ENCODE data around the gene GRIN3B.
A peak's percentile ranks its signal among the peaks of the same experiment; 100 is the strongest.

Gene GRIN3B

DNA sequence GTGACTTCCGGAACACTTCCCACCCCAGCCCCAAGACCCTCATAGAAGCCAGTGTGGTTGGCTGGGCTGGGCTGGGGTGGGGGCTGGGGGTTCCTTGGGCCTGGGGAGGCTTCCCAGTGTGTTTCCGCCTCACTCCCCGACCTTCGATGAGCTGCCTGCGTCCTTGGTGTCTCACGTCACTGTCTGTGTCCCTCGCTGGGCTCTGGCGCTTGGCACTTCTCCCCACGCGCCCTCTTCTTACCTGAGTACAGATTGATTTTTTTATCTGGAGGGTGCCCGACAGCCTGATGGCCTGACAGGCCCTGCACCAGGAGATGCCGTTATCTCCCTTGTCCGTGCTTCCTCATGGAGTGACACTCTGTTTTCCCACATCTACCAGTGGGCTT, 7.6 kb upstream of the GRIN3B start:
- H3K27me3 ChIP-seq (ENCODE audit: insufficient read depth, low read length): no peaks in the 10 kb centered on the region
- H2BK5ac ChIP-seq (ENCODE audit: low read depth, low read length, poor library complexity): peak overlapping the region; percentile 26
- no peak overlapping the region for H3K4ac ChIP-seq (ENCODE audit: low read depth, low read length)

DNA sequence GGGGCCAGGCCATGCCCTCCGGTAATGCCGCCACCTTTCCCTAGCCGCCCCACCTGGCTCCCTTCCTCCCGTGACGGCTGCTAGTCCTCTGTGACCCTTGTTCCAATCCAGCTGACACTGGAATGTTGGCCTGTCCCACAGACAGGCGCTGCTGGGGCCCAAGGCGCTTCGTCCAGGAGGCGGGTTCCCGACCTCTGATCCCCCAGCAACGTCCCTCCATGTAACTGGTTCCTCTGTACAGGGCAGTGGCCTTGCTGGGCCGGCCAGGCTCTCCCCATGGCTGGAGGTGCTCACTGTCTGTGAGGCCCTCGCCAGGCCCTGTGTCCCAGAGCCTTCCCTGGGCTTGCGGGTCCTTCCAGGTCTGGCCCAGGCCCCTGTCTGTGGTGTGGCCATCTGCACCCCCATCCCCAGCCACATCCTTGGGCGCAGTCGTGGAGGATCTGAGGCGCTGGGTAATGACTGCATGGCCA, 6.8 kb upstream of the GRIN3B start:
- Histone ChIP-seq H3K79me1 (ENCODE audit: low read length) (peaks cover 9% of the 10 kb centered on the region), H4K12ac (ENCODE audit: low read depth, low read length) (no peak overlapping the region), H3K36me3 (ENCODE audit: control insufficient read depth in 1 of 2, insufficient read depth in 2 of 2, low read length in 2 of 2) (peaks cover 46 to 51% of the 10 kb centered on the region in 2 experiments), H2AK5ac (ENCODE audit: low read length) (peak overlapping the region; percentile 13), H3K4me1 (ENCODE audit: control insufficient read depth in 1 of 2, insufficient read depth in 2 of 2, low read length in 2 of 2) (peaks cover 23 to 26% of the 10 kb centered on the region in 2 experiments), H3K23ac (ENCODE audit: low read length) (no peak overlapping the region), H3K4me2 (ENCODE audit: low read length) (no peak overlapping the region), H4K8ac (ENCODE audit: low read depth, low read length) (peak overlapping the region; percentile 1), H3K9me3 (ENCODE audit: insufficient read depth, low read depth, low read length) (peaks cover 5% of the 10 kb centered on the region), H2BK12ac (ENCODE audit: low read length) (peak overlapping the region; percentile 71), H3K4me3 (ENCODE audit: low read depth, low read length) (no peak overlapping the region), H2BK120ac (ENCODE audit: insufficient read depth, low read length, poor library complexity) (peak overlapping the region; percentile 64), H3K18ac (ENCODE audit: low read length) (peak overlapping the region; percentile 16), H3K9ac (ENCODE audit: low read length) (no peak overlapping the region), H4K91ac (ENCODE audit: low read depth, low read length) (peak overlapping the region; percentile 72), H2AFZ (ENCODE audit: insufficient read depth, low read length, poor library complexity) (no peak overlapping the region), H2BK5ac (ENCODE audit: low read depth, low read length, poor library complexity) (peak overlapping the region; percentile 26), H3K27ac (ENCODE audit: low read depth, low read length) (peak overlapping the region; percentile 20), H3K27me3 (ENCODE audit: insufficient read depth, low read length) (no peaks in the 10 kb centered on the region), H3K4ac (ENCODE audit: low read depth, low read length) (no peak overlapping the region), H3K14ac (ENCODE audit: low read length) (peak overlapping the region; percentile 23), H3K79me2 (ENCODE audit: control insufficient read depth, insufficient read depth, low read length, poor library complexity) (no peaks in the 10 kb centered on the region)
- WGBS (ENCODE audit: extremely low coverage, insufficient coverage, insufficient read length): no CpG with 5 or more reads among the region's 17 CpGs
- DNase-seq: peak; percentile 82

More for the DNA sequence above, 7.6 kb upstream of the GRIN3B start:
- Histone ChIP-seq H3K9me3 (ENCODE audit: insufficient read depth, low read depth, low read length) (peaks cover 5% of the 10 kb centered on the region), H3K4me3 (ENCODE audit: low read depth, low read length) (no peak overlapping the region), H3K79me1 (ENCODE audit: low read length) (peaks cover 9% of the 10 kb centered on the region), H4K8ac (ENCODE audit: low read depth, low read length) (peak overlapping the region; percentile 51), H3K18ac (ENCODE audit: low read length) (peak overlapping the region; percentile 16), H2AK5ac (ENCODE audit: low read length) (no peak overlapping the region), H3K9ac (ENCODE audit: low read length) (no peak overlapping the region), H3K4me2 (ENCODE audit: low read length) (no peak overlapping the region), H4K91ac (ENCODE audit: low read depth, low read length) (peak overlapping the region; percentile 72), H2AFZ (ENCODE audit: insufficient read depth, low read length, poor library complexity) (peak overlapping the region; percentile 21), H2BK12ac (ENCODE audit: low read length) (peak overlapping the region; percentile 71), H3K4me1 (ENCODE audit: control insufficient read depth in 1 of 2, insufficient read depth in 2 of 2, low read length in 2 of 2) (peaks cover 23 to 26% of the 10 kb centered on the region in 2 experiments), H3K23ac (ENCODE audit: low read length) (no peak overlapping the region), H3K27ac (ENCODE audit: low read depth, low read length) (peak overlapping the region; percentile 20), H4K12ac (ENCODE audit: low read depth, low read length) (peak overlapping the region; percentile 7), H2BK120ac (ENCODE audit: insufficient read depth, low read length, poor library complexity) (peak overlapping the region; percentile 64), H3K36me3 (ENCODE audit: control insufficient read depth in 1 of 2, insufficient read depth in 2 of 2, low read length in 2 of 2) (peaks cover 51 to 56% of the 10 kb centered on the region in 2 experiments), H3K79me2 (ENCODE audit: control insufficient read depth, insufficient read depth, low read length, poor library complexity) (no peaks in the 10 kb centered on the region), H3K14ac (ENCODE audit: low read length) (peak overlapping the region; percentile 73)
- no CpG with 5 or more reads among the region's 13 CpGs for WGBS (ENCODE audit: extremely low coverage, insufficient coverage, insufficient read length)
- no peak for DNase-seq

DNA sequence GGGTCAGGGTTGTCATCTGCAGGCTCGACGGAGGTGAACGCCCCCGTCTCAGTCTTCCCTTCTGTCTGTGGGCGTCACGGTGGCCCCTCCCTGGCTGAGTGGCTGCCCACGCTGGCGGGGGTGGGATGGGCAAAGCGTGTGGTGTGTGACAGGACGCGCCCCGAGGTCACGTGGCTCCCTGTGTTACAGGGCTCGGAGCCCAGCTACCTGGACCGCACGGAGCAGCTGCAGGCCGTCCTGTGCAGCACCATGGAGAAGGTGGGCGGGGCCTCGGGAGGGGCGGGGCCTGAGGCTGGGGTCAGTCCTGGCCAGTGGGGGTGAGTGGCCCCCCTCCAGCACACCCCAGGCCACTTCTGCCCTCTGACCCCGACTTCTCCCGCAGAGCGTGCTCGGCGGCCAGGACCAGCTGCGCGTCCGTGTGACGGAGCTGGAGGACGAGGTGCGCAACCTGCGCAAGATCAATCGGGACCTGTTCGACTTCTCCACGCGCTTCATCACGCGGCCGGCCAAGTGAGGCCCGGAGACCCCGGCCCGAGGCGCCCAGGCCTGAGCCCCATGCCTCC, 6.3 kb upstream of the GRIN3B start:
- peak overlapping the region; percentile 1 for H4K8ac ChIP-seq (ENCODE audit: low read depth, low read length)
- H3K4ac ChIP-seq (ENCODE audit: low read depth, low read length): peak overlapping the region; percentile 36
- peaks cover 5% of the 10 kb centered on the region for H3K9me3 ChIP-seq (ENCODE audit: insufficient read depth, low read depth, low read length)
- H2BK12ac ChIP-seq (ENCODE audit: low read length): peak overlapping the region; percentile 30
- H3K23ac ChIP-seq (ENCODE audit: low read length): no peak overlapping the region
- DNase-seq: no peak
- no peak overlapping the region for H2AFZ ChIP-seq (ENCODE audit: insufficient read depth, low read length, poor library complexity)
- peak overlapping the region; percentile 20 for H3K27ac ChIP-seq (ENCODE audit: low read depth, low read length)
- no peaks in the 10 kb centered on the region for H3K27me3 ChIP-seq (ENCODE audit: insufficient read depth, low read length)
- H3K4me3 ChIP-seq (ENCODE audit: low read depth, low read length): no peak overlapping the region
- H2AK5ac ChIP-seq (ENCODE audit: low read length): peak overlapping the region; percentile 73
- peak overlapping the region; percentile 28 for H2BK120ac ChIP-seq (ENCODE audit: insufficient read depth, low read length, poor library complexity)
- WGBS (ENCODE audit: extremely low coverage, insufficient coverage, insufficient read length): no CpG with 5 or more reads among the region's 43 CpGs
- H3K4me2 ChIP-seq (ENCODE audit: low read length): no peak overlapping the region
- H3K9ac ChIP-seq (ENCODE audit: low read length): no peak overlapping the region
- H3K4me1 ChIP-seq (ENCODE audit: control insufficient read depth in 1 of 2, insufficient read depth in 2 of 2, low read length in 2 of 2): peaks cover 23 to 26% of the 10 kb centered on the region in 2 experiments
- H3K79me2 ChIP-seq (ENCODE audit: control insufficient read depth, insufficient read depth, low read length, poor library complexity): no peaks in the 10 kb centered on the region
- H2BK5ac ChIP-seq (ENCODE audit: low read depth, low read length, poor library complexity): no peak overlapping the region
- peak overlapping the region; percentile 39 for H3K14ac ChIP-seq (ENCODE audit: low read length)
- peaks cover 9% of the 10 kb centered on the region for H3K79me1 ChIP-seq (ENCODE audit: low read length)
- H4K12ac ChIP-seq (ENCODE audit: low read depth, low read length): no peak overlapping the region
- peak overlapping the region; percentile 45 for H4K91ac ChIP-seq (ENCODE audit: low read depth, low read length)
- peaks cover 42 to 47% of the 10 kb centered on the region in 2 experiments for H3K36me3 ChIP-seq (ENCODE audit: control insufficient read depth in 1 of 2, insufficient read depth in 2 of 2, low read length in 2 of 2)
- peak overlapping the region; percentile 62 for H3K18ac ChIP-seq (ENCODE audit: low read length)

DNA sequence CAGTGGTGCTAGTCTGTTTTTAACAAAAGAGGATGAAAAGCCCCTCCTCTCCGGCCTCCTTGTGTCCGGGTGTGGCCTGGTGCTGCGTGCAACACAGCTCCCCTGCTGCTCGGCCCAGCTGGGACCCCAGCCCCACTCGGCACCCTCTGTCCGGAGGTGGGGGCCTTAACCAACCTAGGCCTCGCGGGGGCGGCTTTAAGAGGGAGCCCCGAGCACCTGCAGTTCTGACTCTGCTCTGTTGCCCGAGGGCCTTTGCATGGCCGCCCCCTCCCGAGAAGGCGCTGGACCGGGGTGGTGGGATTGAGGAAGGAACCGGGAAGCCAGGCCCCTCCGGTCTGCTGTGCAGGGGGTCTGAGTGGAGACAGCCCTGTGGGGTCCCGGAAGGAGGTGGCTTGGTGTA, 5.7 kb upstream of the GRIN3B start:
- Histone ChIP-seq H3K79me2 (ENCODE audit: control insufficient read depth, insufficient read depth, low read length, poor library complexity) (no peaks in the 10 kb centered on the region), H3K4me1 (ENCODE audit: control insufficient read depth in 1 of 2, insufficient read depth in 2 of 2, low read length in 2 of 2) (peaks cover 23 to 26% of the 10 kb centered on the region in 2 experiments), H3K9ac (ENCODE audit: low read length) (no peak overlapping the region), H3K18ac (ENCODE audit: low read length) (no peak overlapping the region), H2BK12ac (ENCODE audit: low read length) (no peak overlapping the region), H3K9me3 (ENCODE audit: insufficient read depth, low read depth, low read length) (peaks cover 7% of the 10 kb centered on the region), H2AK5ac (ENCODE audit: low read length) (no peak overlapping the region), H3K36me3 (ENCODE audit: control insufficient read depth in 1 of 2, insufficient read depth in 2 of 2, low read length in 2 of 2) (peaks cover 40 to 42% of the 10 kb centered on the region in 2 experiments), H4K8ac (ENCODE audit: low read depth, low read length) (no peak overlapping the region), H3K27me3 (ENCODE audit: insufficient read depth, low read length) (no peaks in the 10 kb centered on the region), H3K79me1 (ENCODE audit: low read length) (peaks cover 9% of the 10 kb centered on the region), H3K23ac (ENCODE audit: low read length) (no peak overlapping the region), H4K91ac (ENCODE audit: low read depth, low read length) (no peak overlapping the region), H2AFZ (ENCODE audit: insufficient read depth, low read length, poor library complexity) (no peak overlapping the region), H4K12ac (ENCODE audit: low read depth, low read length) (no peak overlapping the region), H3K4me3 (ENCODE audit: low read depth, low read length) (no peak overlapping the region), H3K4me2 (ENCODE audit: low read length) (no peak overlapping the region), H3K4ac (ENCODE audit: low read depth, low read length) (no peak overlapping the region), H2BK120ac (ENCODE audit: insufficient read depth, low read length, poor library complexity) (no peak overlapping the region), H2BK5ac (ENCODE audit: low read depth, low read length, poor library complexity) (no peak overlapping the region), H3K27ac (ENCODE audit: low read depth, low read length) (no peak overlapping the region), H3K14ac (ENCODE audit: low read length) (no peak overlapping the region)
- DNase-seq: no peak
- no CpG with 5 or more reads among the region's 18 CpGs for WGBS (ENCODE audit: extremely low coverage, insufficient coverage, insufficient read length)

Data from trophoblast cell (in vitro differentiated cells and primary cell).